ENCODE results near the gene ZSWIM9.
A peak's percentile ranks its signal among the peaks of the same experiment; 100 is the strongest.

ZSWIM9 gene

DNA sequence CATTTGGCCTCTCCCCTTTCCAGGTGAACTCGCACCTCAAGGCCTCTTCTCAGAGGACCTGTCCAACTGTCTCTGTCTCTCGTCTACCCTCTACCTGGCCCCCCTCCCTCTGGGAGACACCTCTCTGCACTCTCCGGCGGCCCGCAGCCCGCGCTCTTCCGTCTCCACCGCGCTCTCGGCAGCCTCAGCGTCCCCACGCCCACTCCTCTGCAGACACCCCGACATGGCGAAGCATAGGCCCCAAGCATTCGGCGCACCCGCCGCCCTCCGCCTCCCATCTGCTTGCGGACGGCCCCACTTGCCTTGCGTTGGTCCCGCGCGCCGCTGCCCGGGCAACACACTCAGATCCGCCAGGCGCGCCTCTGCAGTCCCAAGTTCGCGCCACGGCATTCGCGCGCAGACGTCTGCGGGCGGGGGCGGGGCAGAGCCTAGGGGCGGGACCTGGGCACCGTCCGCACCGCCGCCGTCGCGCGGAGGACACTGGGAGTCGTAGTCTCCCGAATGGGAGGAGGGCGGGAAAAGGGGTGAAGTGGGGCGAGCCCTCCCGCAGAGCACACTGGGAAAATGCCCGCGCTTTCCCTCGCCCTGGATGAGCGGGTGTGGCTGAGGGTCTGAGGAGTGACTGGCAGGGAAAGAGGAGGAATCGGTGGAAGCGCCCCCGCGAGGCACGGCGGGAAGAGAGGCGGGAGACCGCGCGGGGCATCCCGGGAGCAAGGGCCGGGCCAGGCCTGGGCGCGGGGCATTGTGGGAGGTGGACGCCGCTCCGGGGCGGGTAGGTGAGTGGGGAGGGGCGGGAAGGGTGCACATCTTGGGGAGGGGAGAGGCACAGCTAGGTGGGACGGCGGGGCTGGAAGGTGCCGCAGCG lies at the start of gene ZSWIM9, which contains the start of gene LIG1:
Gene ZSWIM9 (plus strand): TSS at position 742 of the 865 bp plus-strand sequence. CDS start 1,123 bp downstream, outside the sequence.
Gene LIG1 (minus strand): TSS at position 406 of the 865 bp plus-strand sequence. CDS start 4,778 bp downstream, outside the sequence.
- H3K4me3 ChIP-seq (ENCODE audit: low read length) = peak within 1 kb of the TSS; percentile 90
- TF ChIP-seq ZNF274 (IDR thresholded peaks at IDR 0.05; ENCODE audit: low read depth, low read length) = no peak

DNA sequence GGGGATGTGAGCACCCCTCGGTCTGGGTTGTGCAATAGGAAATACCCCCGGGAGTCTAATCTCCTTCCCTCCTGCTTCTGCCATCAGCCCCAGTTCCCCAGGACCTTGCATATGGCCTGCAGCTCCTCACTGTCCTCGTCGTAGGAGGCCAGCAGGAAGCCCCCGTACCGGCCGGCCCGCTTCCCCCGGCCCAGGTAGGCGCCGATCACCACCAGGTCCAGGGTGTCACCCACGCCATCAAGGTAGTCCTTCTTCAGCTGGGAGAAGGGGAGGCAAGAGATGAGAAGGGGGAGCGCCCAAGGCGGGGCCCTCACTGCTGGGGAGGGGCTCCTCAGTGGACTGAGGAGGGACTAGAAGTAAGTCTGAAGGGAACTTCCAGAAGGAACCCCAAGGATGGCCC lies 49.4 kb upstream of the ZSWIM9 start:
- no peak overlapping the region for H3K4me3 ChIP-seq (ENCODE audit: low read length)
- TF ChIP-seq ZNF274 (IDR thresholded peaks at IDR 0.05; ENCODE audit: low read depth, low read length) = no peak

DNA sequence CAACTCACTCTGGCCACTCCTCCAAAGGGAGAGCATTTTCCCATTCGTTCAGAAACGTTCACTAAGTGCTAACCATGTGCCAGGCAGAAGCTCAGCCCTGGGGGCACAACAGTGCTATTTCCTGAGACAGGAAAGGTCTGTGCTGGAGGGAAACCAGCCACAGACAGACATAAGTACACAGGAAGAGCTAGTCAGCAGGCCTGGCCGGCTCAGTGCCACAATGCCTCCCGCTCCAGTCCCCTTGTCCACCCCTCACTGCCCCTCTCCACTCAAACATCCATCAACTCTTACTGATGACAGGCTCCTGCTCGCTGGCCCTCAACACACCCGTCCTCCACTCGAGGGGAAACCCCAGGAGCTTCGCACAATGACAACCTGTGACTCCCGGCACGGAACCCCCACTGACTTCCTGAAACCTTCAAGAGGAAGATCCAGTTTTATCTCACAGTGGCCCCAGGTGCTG lies 48.5 kb upstream of the ZSWIM9 start:
- TF ChIP-seq ZNF274 (IDR thresholded peaks at IDR 0.05; ENCODE audit: low read depth, low read length) = no peak
- H3K4me3 ChIP-seq (ENCODE audit: low read length) = no peak overlapping the region

DNA sequence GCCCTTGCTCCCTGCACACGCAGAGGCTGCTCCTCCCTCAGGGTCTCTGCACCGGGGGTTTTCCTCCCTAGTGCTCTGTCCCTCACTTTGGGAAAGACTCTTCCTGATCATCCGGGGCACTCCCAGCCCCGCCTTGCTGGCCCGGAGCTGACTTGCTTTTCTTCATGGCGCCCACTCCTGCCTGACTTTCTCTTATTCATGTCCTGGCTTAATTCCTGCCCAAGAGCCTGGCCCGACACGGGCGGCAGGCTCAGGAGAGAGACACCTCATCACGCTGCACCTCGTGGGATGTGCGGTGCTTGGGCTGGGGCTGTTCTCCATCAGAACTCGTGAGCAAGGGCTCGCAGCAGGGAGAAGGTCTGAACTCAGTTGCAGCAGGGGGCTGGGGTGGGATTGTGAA lies 48.1 kb upstream of the ZSWIM9 start:
- no peak for TF ChIP-seq ZNF274 (IDR thresholded peaks at IDR 0.05; ENCODE audit: low read depth, low read length)
- no peak overlapping the region for H3K4me3 ChIP-seq (ENCODE audit: low read length)

DNA sequence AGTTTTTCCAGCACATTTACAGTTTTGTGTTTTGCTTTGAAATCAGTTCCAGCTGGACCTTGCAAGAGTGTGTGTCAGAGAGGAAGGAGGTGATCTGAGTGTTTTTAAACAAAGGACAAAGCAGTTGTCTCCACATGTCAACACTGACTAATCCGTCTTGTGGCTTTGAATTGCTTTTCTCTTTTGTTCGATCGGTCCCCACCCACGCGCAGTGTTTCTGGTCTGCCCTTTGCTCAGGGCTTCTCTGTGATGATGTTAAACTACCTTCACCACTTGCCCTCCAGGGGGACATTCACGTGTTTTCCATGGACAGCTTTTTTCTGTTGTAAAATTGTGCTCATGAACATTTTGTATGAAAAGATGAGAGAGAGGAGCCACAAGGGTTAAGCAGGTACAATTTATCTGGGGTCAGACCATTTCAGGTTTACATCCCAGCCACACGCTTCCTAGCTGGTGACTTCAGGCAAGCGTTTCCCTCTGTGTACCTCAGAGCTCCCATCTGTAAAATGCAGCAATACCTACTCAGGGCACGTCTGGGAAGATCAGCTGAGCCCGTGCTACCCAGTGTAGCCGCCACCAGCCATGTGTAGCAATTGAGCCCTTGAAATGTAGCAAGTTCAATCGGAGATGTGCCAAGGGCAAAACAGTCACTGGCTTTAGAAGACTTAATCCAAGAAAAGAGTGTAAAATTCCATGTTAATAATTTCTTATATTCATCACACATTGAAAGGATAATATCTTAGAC lies 46.4 kb upstream of the ZSWIM9 start:
- H3K4me3 ChIP-seq (ENCODE audit: low read length) = no peak overlapping the region
- no peak for TF ChIP-seq ZNF274 (IDR thresholded peaks at IDR 0.05; ENCODE audit: low read depth, low read length)

DNA sequence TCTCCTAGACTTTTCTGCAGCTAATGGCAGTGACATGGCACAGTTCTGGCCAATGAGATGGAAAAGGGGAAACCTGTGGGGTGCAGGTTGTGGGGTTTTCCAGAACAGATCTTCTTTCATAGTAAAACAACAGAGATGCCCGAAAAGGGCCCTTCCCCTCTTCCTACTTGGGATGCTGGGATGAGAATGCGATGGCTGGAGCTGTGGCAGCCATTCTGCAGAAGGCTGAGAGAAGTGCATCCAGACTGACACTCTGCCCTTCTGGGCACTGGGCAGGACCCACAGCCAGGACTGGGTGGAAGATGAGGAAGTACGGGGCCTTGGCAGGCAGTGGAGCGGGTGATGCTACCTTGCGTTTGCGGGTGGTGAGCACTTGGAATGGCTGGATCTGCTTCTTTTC lies 42.9 kb upstream of the ZSWIM9 start:
- no peak overlapping the region for H3K4me3 ChIP-seq (ENCODE audit: low read length)
- TF ChIP-seq ZNF274 (IDR thresholded peaks at IDR 0.05; ENCODE audit: low read depth, low read length) = no peak

DNA sequence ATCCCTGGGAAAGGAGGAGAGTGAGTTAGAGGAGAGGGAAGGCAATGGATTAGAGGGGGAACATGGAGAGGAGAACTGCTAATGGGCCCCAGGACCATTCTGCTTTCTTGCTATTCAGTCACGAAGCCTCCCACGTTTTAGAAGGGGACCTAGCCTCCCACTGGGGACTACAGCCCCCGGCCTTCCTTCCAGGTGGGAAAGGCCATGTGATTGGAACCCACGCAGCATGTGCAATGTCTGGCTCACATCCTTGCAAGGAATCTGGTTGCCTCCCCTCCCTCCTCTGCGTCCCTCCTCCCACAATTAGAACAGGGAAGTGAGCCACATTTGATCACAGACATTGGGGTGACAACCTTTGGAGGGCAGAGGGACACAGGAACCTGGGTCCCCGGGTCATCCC lies 37.4 kb upstream of the ZSWIM9 start:
- TF ChIP-seq ZNF274 (IDR thresholded peaks at IDR 0.05; ENCODE audit: low read depth, low read length) = no peak
- no peak overlapping the region for H3K4me3 ChIP-seq (ENCODE audit: low read length)

DNA sequence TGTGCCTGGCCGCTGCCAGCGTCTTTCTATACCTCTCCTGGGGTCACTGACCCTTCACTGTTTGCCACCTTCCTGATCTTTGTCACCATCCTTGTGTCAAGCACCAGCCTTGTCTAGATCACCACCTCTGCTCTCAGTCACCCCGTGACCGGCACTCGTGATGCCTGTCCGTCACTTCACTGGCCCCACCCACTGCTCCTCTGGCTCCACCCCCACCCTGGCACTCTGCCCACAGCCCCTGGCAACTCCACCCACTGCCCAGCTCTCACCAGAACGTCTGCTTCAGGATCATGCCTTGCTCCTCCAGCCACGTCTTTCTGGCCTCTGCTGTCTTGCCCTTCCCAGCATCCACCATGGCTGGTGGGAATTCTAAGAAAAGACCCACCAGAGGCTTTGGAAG lies 35.1 kb upstream of the ZSWIM9 start:
- H3K4me3 ChIP-seq (ENCODE audit: low read length) = no peak overlapping the region
- TF ChIP-seq ZNF274 (IDR thresholded peaks at IDR 0.05; ENCODE audit: low read depth, low read length) = no peak

DNA sequence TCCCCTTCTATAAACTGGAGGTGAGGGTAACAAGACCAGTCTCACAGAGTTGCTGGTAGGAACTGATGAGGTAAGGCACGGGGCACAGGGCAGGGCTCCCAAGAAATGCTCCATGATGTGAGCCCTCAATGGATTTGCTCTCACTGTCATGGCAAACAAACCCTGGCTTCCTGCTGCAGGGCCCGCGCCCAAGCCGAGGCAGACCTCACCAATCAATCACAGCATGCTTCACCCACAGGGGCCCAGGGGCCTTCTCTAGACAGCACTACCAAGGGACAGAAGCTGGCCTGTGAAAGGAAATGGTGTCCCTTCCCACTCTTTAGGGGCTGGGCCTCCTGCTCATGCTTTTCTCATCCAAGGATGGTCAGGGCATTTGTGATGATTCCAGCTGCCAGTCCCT lies 33.9 kb upstream of the ZSWIM9 start:
- H3K4me3 ChIP-seq (ENCODE audit: low read length) = no peak overlapping the region
- no peak for TF ChIP-seq ZNF274 (IDR thresholded peaks at IDR 0.05; ENCODE audit: low read depth, low read length)

DNA sequence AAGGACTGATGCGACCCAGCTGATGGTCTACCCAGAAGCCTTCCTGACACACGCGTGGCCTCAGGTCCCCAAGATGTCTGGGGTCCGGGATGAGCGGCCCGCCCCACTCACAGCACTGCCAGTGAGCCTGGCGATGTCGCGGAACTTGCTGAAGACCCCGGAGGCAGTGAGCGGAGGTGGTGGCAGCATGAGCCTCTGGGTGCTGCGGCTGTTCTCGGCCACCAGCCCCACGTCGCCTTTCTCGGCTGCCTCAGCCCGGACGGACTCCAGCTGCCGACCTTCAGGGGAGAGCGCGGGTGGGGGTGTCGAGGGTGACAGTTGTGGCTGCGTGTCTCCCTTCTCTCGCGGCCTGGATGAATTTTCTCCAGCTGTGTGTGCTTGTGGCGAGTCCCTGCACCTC lies 33.1 kb upstream of the ZSWIM9 start:
- TF ChIP-seq ZNF274 (IDR thresholded peaks at IDR 0.05; ENCODE audit: low read depth, low read length) = no peak
- H3K4me3 ChIP-seq (ENCODE audit: low read length) = no peak overlapping the region

DNA sequence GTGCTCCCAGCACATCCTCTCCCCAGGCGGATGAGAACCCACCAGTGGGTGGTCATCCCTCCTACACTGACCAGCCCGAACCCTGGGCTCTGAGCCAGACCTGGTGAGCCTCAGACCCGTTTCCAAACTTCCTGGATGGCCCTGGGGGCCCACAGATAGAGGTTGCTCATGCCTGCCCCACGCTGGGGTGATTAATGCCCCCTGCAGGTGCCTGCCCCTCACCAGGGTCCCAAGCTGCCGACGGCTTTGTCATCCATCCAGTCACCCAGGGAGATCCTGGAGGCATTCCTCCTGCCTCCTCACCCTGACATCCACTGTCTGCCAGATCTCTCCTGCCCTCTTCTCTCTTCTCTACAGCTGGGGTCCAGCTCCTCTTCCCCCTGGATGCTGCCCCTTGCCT lies 31.4 kb upstream of the ZSWIM9 start:
- no peak overlapping the region for H3K4me3 ChIP-seq (ENCODE audit: low read length)
- TF ChIP-seq ZNF274 (IDR thresholded peaks at IDR 0.05; ENCODE audit: low read depth, low read length) = no peak

DNA sequence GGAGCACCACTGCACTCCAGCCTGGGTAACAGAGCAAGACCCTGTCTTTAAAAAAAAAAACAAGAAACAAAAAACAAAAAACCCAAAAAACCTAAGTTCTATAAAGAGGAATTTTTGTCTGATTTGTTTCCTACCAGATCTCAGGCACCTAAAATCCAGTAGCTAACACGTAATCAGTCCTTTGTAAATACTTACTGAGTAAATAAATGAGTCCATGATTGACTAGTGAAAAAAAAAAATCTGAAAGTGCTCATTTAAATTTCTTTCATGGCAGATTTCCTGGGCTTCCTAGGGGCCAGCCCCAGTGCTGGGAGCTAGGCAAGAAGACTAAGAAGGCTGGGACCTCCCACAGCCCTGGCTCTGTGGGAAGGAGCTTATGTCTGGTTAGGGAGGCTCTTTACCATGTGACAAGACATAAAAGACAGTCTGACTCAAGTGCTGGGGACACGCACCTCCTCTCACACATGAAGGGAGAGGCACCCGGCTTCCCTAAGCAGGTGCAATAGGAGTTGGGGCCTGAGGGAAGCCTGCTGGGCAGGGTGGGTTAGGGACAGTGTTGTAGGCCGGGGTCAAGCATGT lies 22.8 kb upstream of the ZSWIM9 start:
- TF ChIP-seq ZNF274 (IDR thresholded peaks at IDR 0.05; ENCODE audit: low read depth, low read length) = no peak

DNA sequence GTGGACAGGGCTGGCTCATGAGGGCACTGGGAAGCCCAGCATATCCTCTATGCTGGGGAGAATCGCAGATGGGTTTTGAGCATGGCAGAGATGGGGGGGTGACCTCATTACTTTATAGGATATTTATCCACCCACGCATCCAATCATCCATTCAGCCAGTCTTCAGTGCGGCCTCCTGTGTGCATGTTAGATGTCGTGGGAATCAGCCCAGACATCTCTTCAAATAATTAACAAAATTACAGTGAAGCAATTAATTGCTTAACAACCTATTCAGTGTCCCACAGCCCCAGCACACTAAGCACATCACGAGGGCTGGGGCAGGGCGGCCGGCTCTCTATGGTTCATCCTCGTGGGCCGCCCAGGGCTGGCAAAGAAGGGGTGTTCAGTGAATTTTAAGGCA lies 21.9 kb upstream of the ZSWIM9 start:
- H3K4me3 ChIP-seq (ENCODE audit: low read length) = no peak overlapping the region
- TF ChIP-seq ZNF274 (IDR thresholded peaks at IDR 0.05; ENCODE audit: low read depth, low read length) = no peak

More for the DNA sequence above, 22.8 kb upstream of the ZSWIM9 start:
- no peak overlapping the region for H3K4me3 ChIP-seq (ENCODE audit: low read length)

DNA sequence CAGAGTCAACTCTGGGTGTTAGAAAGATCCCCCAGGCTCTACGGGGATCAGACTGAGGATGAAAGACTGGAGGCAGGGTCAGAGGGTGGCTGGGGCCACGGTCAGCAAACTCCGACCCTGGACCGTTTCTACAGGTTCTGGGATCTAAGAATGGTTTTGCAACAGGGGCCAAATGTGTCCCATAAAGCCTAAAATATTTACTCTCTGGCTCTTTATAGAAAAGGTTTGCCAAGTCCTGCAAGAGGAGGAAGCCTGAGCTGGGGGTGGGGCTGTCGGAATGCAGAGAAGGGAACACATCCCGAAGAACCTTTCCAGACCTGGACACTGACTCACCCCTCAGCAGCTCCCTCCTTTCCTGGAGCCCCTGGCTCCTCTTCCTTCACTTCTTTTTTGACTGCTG lies 21.1 kb upstream of the ZSWIM9 start:
- no peak for TF ChIP-seq ZNF274 (IDR thresholded peaks at IDR 0.05; ENCODE audit: low read depth, low read length)
- no peak overlapping the region for H3K4me3 ChIP-seq (ENCODE audit: low read length)
